HepG2 (cell line): ENCODE data around the gene ARMH3.

Experiments used
- CHD2 ChIP-seq: IDR thresholded peaks from 2 replicates; pipeline ENCODE4 v1.6.1; 2011; ENCODE audit warnings: low read depth, low read length, improper control_type of control experiment
- NRL ChIP-seq: sonication (generic); formaldehyde crosslinking; IDR thresholded peaks from 2 replicates; pipeline ENCODE4 v1.5.0; 2020; ENCODE audit warnings: missing genetic modification reagents, mild to moderate bottlenecking, moderate library complexity, borderline replicate concordance
- TCF12 ChIP-seq, 2 experiments: fragments of 450-650 bp in 1 of 2; sonication (generic) in 1 of 2; formaldehyde crosslinking in 1 of 2; IDR thresholded peaks; 2 replicates each; pipeline versions ENCODE4 v1.6.1 to v1.8.0; 2017 to 2022; ENCODE audit warnings: antibody characterized with exemption in 1 of 2, mild to moderate bottlenecking in 1 of 2, missing genetic modification reagents in 1 of 2, moderate library complexity in 1 of 2
- ZFX ChIP-seq: sonication (generic); formaldehyde crosslinking; IDR thresholded peaks from 2 replicates; pipeline ENCODE4 v1.4.0; 2020; ENCODE audit warnings: mild to moderate bottlenecking, low read depth, missing genetic modification reagents, moderate library complexity
- ZNF138 ChIP-seq: sonication (generic); formaldehyde crosslinking; IDR thresholded peaks from 2 replicates; pipeline ENCODE4 v1.5.0; 2020; ENCODE audit warnings: mild to moderate bottlenecking, low read depth, missing genetic modification reagents
- ZNF20 ChIP-seq: sonication (generic); formaldehyde crosslinking; IDR thresholded peaks from 2 replicates; pipeline ENCODE4 v1.4.0; 2020; ENCODE audit warnings: mild to moderate bottlenecking, moderate library complexity, missing genetic modification reagents
- TF ChIP-seq, protein P1 (sequence below): sonication (generic); formaldehyde crosslinking; IDR thresholded peaks from 2 replicates; pipeline ENCODE4 v1.8.0; 2022; ENCODE audit warnings: mild to moderate bottlenecking, missing genetic modification reagents; ENCODE audit not compliant: insufficient replicate concordance
- TF ChIP-seq, protein P2 (sequence below): IDR thresholded peaks from 2 replicates; pipeline ENCODE4 v1.6.1; 2012; ENCODE audit warnings: inconsistent platforms
- TF ChIP-seq, protein P3 (sequence below): sonication (generic); formaldehyde crosslinking; IDR thresholded peaks from 2 replicates; pipeline ENCODE4 v1.4.0; 2020; ENCODE audit warnings: mild to moderate bottlenecking, missing genetic modification reagents
- TF ChIP-seq, protein P4 (sequence below): sonication (generic); formaldehyde crosslinking; IDR thresholded peaks from 2 replicates; pipeline ENCODE4 v1.8.1; 2023; ENCODE audit warnings: mild to moderate bottlenecking, moderate library complexity, missing genetic modification reagents

DNA sequence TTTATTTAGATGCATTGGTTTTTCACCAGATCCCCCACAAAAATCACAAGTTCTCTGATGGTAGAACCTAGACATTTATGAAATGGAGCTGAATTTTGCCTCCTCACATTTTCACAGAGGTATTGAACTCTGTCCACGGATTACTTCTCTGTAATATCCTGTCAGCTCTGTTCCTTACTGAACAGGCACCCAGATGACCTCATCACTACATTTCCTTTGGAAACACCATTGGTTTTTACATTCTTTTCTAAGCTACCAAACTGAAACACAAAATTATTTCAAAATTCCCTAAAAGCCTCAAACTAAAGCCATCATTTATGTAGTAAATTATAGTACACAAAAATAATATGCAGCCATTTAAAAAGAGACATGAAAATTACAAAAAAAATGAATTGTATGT is 114.1 kb downstream of the ARMH3 start:
- TF ChIP-seq NRL (CRISPR knock-in tag) (no peak), ZFX (CRISPR knock-in tag) (no peak), TCF12 (IDR thresholded peaks at IDR 0.05) (no peak), TCF12 (CRISPR knock-in tag; IDR thresholded peaks at IDR 0.05) (no peak), ZNF138 (CRISPR knock-in tag) (no peak), CHD2 (no peak), ZNF20 (no peak)
- TF ChIP-seq, protein P1, sequence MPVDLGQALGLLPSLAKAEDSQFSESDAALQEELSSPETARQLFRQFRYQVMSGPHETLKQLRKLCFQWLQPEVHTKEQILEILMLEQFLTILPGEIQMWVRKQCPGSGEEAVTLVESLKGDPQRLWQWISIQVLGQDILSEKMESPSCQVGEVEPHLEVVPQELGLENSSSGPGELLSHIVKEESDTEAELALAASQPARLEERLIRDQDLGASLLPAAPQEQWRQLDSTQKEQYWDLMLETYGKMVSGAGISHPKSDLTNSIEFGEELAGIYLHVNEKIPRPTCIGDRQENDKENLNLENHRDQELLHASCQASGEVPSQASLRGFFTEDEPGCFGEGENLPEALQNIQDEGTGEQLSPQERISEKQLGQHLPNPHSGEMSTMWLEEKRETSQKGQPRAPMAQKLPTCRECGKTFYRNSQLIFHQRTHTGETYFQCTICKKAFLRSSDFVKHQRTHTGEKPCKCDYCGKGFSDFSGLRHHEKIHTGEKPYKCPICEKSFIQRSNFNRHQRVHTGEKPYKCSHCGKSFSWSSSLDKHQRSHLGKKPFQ (CRISPR knock-in tag) = no peak
- TF ChIP-seq, protein P2, sequence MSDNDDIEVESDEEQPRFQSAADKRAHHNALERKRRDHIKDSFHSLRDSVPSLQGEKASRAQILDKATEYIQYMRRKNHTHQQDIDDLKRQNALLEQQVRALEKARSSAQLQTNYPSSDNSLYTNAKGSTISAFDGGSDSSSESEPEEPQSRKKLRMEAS = no peak
- TF ChIP-seq, protein P3, sequence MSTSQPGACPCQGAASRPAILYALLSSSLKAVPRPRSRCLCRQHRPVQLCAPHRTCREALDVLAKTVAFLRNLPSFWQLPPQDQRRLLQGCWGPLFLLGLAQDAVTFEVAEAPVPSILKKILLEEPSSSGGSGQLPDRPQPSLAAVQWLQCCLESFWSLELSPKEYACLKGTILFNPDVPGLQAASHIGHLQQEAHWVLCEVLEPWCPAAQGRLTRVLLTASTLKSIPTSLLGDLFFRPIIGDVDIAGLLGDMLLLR (CRISPR knock-in tag) = no peak
- TF ChIP-seq, protein P4, sequence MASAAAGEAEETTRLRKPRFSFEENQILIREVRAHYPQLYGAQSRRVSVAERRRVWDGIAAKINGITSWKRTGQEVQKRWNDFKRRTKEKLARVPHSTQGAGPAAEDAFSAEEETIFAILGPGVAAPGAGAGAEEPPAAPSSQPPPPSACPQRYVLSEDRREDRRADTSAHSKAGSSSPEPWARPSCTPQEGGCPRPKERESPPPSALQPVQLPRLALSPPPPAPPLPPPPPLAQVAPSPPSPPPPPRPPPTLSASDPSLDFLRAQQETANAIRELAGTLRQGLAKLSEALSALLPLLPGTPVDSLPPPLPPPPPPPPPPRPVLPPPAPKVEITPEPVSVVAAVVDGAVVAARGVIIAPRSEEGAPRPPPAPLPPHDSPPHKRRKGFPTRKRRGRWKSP (CRISPR knock-in tag) = no peak
